Stimulated activated naive CD4-positive, alpha-beta T cell treated with Interleukin-2 at 50 U/mL for 16 hours (primary cell): ENCODE measurements around the gene CCM2.

ENCODE experiments used
- DNase-seq: peaks from one replicate; lab custom pipeline; 2025; lab: John Stamatoyannopoulos, UW

Gene CCM2

DNA sequence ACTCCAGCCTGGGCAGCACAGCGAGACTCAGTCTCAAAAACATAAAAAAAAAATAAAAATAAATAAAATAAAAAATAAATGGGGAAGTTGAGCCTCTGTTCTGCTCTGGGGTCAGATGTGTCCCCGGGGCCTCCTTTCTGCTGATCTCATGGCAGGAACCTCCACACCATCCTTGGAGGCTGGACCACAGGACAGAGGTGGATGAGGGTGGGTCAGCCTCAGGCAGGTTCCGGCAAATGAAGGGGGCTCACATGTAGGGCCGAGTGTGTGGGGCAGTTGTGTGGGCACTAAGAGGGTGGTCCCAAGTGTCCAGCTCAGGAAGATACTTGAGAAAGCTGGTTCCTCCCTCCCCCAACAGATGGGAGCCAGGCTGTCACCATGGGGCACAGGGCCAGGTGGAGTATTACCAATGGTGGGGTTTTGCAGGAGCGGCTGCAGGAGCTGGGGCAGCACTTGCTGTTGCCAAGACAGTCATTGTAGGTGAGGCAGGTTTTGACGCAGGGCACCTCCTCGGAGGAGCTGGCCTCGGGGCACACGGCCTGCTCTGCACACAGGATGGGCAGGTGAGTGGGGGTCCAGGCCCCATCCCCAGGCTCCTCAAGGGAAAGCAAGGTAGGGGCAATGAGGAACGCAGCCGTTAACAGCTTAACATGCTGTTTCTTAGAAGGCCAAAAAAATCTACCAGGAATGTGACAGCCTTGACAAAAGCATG, 125.3 kb downstream of the CCM2 start:
- no peak for DNase-seq
